Neural cell (in vitro differentiated cells): ENCODE measurements around the gene HRH1. TPM values are rescaled to one million over a fixed set of nuclear protein-coding genes. Genes with fewer than 3 reads are reported as not detected.

ENCODE experiments used
- H2AFZ ChIP-seq: fragments of 200-600, 300-800 bp; sonication (generic), shearing (Covaris generic); 2 replicates; pipeline ENCODE4 v1.6.0; 2014; ENCODE audit warnings: low read depth, mild to moderate bottlenecking, antibody characterized with exemption, low read length, moderate library complexity
- H3F3A ChIP-seq: fragments of 200-600 bp; shearing (Covaris generic); 2 replicates; pipeline ENCODE4 v1.6.1; 2016; ENCODE audit warnings: mild to moderate bottlenecking, moderate library complexity, mixed read lengths, antibody characterized with exemption, low read length; ENCODE audit not compliant: insufficient read depth, poor library complexity, severe bottlenecking
- H3K27ac ChIP-seq: fragments of 200-600, 300-800 bp; sonication (generic), shearing (Covaris generic); 2 replicates; pipeline ENCODE4 v1.5.1; 2014; ENCODE audit warnings: mild to moderate bottlenecking, low read length, moderate library complexity
- H3K27me3 ChIP-seq: fragments of 300-800, 200-600 bp; sonication (generic), shearing (Covaris generic); 2 replicates; pipeline ENCODE4 v1.6.0; 2014; ENCODE audit warnings: mild to moderate bottlenecking, low read depth, low read length, moderate library complexity; ENCODE audit not compliant: insufficient read depth
- H3K36me3 ChIP-seq: fragments of 300-800, 200-600 bp; sonication (generic), shearing (Covaris generic); 2 replicates; pipeline ENCODE4 v1.5.1; 2014; ENCODE audit warnings: mild to moderate bottlenecking, antibody characterized with exemption, low read length, moderate library complexity; ENCODE audit not compliant: insufficient read depth
- H3K4me2 ChIP-seq: fragments of 300-800, 200-600 bp; sonication (generic), shearing (Covaris generic); 2 replicates; pipeline ENCODE4 v1.6.0; 2014; ENCODE audit warnings: mild to moderate bottlenecking, low read length
- H3K4me3 ChIP-seq: fragments of 300-800, 200-600 bp; sonication (generic), shearing (Covaris generic); 2 replicates; pipeline ENCODE4 v1.5.1; 2014; ENCODE audit warnings: mild to moderate bottlenecking, low read length, moderate library complexity
- H3K79me2 ChIP-seq: fragments of 200-600 bp; shearing (Covaris generic); replicated peaks from 2 replicates; pipeline ENCODE4 v1.6.0; 2014; ENCODE audit warnings: mild to moderate bottlenecking, low read length, moderate library complexity; ENCODE audit not compliant: insufficient read depth
- H3K9ac ChIP-seq: fragments of 300-800, 200-600 bp; sonication (generic), shearing (Covaris generic); 2 replicates; pipeline ENCODE4 v1.6.1; 2016; ENCODE audit warnings: mild to moderate bottlenecking, low read length, mixed read lengths
- H3K9me2 ChIP-seq: fragments of 200-600 bp; shearing (Covaris generic); 2 replicates; pipeline ENCODE4 v1.6.1; 2016; ENCODE audit warnings: mild to moderate bottlenecking, low read length, mixed read lengths; ENCODE audit not compliant: insufficient read depth
- H3K9me3 ChIP-seq: fragments of 200-600, 300-800 bp; sonication (generic), shearing (Covaris generic); 2 replicates; pipeline ENCODE4 v1.6.1; 2016; ENCODE audit warnings: mild to moderate bottlenecking, mixed run types, low read length, moderate library complexity, mixed read lengths
- H4K20me1 ChIP-seq: fragments of 200-600 bp; shearing (Covaris generic); 2 replicates; pipeline ENCODE4 v1.6.1; 2016; ENCODE audit warnings: mild to moderate bottlenecking, mixed run types; ENCODE audit not compliant: insufficient read depth
- CTCF ChIP-seq: fragments of 450-650 bp; IDR thresholded peaks from 2 replicates; pipeline ENCODE4 v1.5.1; 2014; ENCODE audit warnings: antibody characterized with exemption, mild to moderate bottlenecking, moderate library complexity; ENCODE audit not compliant: poor library complexity, severe bottlenecking
- EP300 ChIP-seq: fragments of 450-650 bp; conservative IDR thresholded peaks from 2 replicates; pipeline ENCODE4 v1.6.1; 2014; ENCODE audit warnings: antibody characterized with exemption, mild to moderate bottlenecking, moderate library complexity; ENCODE audit not compliant: poor library complexity, severe bottlenecking
- EZH2 ChIP-seq: fragments of 200-600, 300-800 bp; shearing (Covaris generic), sonication (generic); IDR thresholded peaks from 2 replicates; pipeline ENCODE4 v1.6.1; 2014; ENCODE audit warnings: antibody characterized with exemption, low read length, borderline replicate concordance, mild to moderate bottlenecking; ENCODE audit not compliant: insufficient read depth, poor library complexity, severe bottlenecking
- MXI1 ChIP-seq: fragments of 450-650 bp; conservative IDR thresholded peaks from 2 replicates; pipeline ENCODE4 v1.6.1; 2014; ENCODE audit warnings: antibody characterized with exemption, mild to moderate bottlenecking; ENCODE audit not compliant: poor library complexity, severe bottlenecking
- POLR2AphosphoS5 ChIP-seq: IDR thresholded peaks from 2 replicates; pipeline ENCODE4 v1.6.1; 2012
- RAD21 ChIP-seq: fragments of 450-650 bp; conservative IDR thresholded peaks from 2 replicates; pipeline ENCODE4 v1.6.1; 2014; ENCODE audit warnings: antibody characterized with exemption, mild to moderate bottlenecking, moderate library complexity
- REST ChIP-seq: IDR thresholded peaks from 2 replicates; pipeline ENCODE4 v1.6.1; 2012; ENCODE audit warnings: borderline replicate concordance
- SMC3 ChIP-seq: fragments of 450-650 bp; conservative IDR thresholded peaks from 2 replicates; pipeline ENCODE4 v1.6.1; 2014; ENCODE audit warnings: antibody characterized with exemption, mild to moderate bottlenecking, moderate library complexity; ENCODE audit not compliant: poor library complexity
- TAF1 ChIP-seq: IDR thresholded peaks from 2 replicates; pipeline ENCODE4 v1.6.1; 2012; ENCODE audit warnings: low read depth
- polyA plus RNA-seq: library from polyadenylated mRNA; depleted of rRNA; stranded (reverse); fragments of >200 nt; gene quantifications from 2 replicates; pipeline ENCODE4 v1.2.3, GENCODE V29; 2014

HRH1 gene
- polyA plus RNA-seq, 1 donor from 2014 or later: 0.06 TPM

DNA sequence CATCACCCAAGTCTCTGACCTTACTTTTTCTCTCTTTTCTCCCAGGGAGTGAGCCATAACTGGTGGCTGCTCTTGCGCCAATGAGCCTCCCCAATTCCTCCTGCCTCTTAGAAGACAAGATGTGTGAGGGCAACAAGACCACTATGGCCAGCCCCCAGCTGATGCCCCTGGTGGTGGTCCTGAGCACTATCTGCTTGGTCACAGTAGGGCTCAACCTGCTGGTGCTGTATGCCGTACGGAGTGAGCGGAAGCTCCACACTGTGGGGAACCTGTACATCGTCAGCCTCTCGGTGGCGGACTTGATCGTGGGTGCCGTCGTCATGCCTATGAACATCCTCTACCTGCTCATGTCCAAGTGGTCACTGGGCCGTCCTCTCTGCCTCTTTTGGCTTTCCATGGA lies 104.7 kb downstream of the HRH1 start:
- Histone ChIP-seq H3K9ac (no peak overlapping the region), H3K9me2 (no peaks in the 10 kb centered on the region), H3K79me2 (no peaks in the 10 kb centered on the region), H3F3A (no peaks in the 10 kb centered on the region), H3K36me3 (no peaks in the 10 kb centered on the region), H3K4me2 (no peak overlapping the region), H3K27me3 (no peaks in the 10 kb centered on the region), H3K4me3 (no peak overlapping the region), H2AFZ (no peak overlapping the region), H3K9me3 (no peaks in the 10 kb centered on the region), H4K20me1 (no peaks in the 10 kb centered on the region), H3K27ac (no peak overlapping the region)
- TF ChIP-seq EP300 (no peak), EZH2 (no peak), TAF1 (no peak), CTCF (no peak), SMC3 (no peak), REST (no peak), POLR2AphosphoS5 (no peak), MXI1 (no peak), RAD21 (no peak)

DNA sequence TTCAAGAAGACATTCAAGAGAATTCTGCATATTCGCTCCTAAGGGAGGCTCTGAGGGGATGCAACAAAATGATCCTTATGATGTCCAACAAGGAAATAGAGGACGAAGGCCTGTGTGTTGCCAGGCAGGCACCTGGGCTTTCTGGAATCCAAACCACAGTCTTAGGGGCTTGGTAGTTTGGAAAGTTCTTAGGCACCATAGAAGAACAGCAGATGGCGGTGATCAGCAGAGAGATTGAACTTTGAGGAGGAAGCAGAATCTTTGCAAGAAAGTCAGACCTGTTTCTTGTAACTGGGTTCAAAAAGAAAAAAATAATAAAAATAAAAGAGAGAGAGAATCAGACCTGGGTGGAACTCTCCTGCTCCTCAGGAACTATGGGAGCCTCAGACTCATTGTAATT lies 106.2 kb downstream of the HRH1 start:
- Histone ChIP-seq H3K4me2 (no peak overlapping the region), H2AFZ (no peak overlapping the region), H3K27ac (no peak overlapping the region), H3K36me3 (no peaks in the 10 kb centered on the region), H3K79me2 (no peaks in the 10 kb centered on the region), H3K27me3 (no peaks in the 10 kb centered on the region), H4K20me1 (no peaks in the 10 kb centered on the region), H3K4me3 (no peak overlapping the region), H3K9me3 (no peaks in the 10 kb centered on the region), H3F3A (no peaks in the 10 kb centered on the region), H3K9ac (no peak overlapping the region), H3K9me2 (no peaks in the 10 kb centered on the region)
- no peak for TF ChIP-seq SMC3
- TF ChIP-seq EZH2: no peak
- TF ChIP-seq POLR2AphosphoS5: no peak
- TF ChIP-seq MXI1: no peak
- TF ChIP-seq TAF1: no peak
- TF ChIP-seq RAD21: no peak

DNA sequence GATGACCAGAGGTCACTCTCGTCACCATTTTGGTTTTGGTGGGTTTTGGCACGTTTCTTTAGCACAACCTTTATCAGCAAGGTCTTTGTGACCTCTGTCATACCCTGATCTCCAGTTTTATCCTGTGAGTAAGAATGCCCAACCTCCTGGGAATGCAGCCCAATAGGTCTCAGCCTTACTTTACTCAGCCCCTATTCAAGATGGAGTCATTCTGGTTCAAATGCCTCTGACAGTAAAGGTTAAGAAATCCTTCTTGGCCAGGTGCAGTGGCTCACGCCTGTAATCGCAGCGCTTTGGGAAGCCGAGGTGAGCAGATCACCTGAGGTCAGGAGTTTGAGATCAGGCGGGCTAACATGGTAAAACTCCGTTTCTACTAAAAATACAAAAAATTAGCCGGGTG lies 114.7 kb downstream of the HRH1 start:
- Histone ChIP-seq H3K9ac (no peak overlapping the region), H3K27me3 (no peaks in the 10 kb centered on the region), H3K9me3 (no peaks in the 10 kb centered on the region), H3K4me2 (no peak overlapping the region), H3K27ac (no peak overlapping the region), H3K36me3 (no peaks in the 10 kb centered on the region), H4K20me1 (no peaks in the 10 kb centered on the region), H3F3A (no peaks in the 10 kb centered on the region), H2AFZ (no peak overlapping the region), H3K79me2 (peaks cover 13% of the 10 kb centered on the region), H3K9me2 (no peaks in the 10 kb centered on the region), H3K4me3 (no peak overlapping the region)
- no peak for TF ChIP-seq REST
- TF ChIP-seq MXI1: no peak
- no peak for TF ChIP-seq EP300
- no peak for TF ChIP-seq TAF1
- no peak for TF ChIP-seq EZH2
- TF ChIP-seq SMC3: no peak
- TF ChIP-seq RAD21: no peak
